Central memory CD4-positive, alpha-beta T cell (primary cell): Measurements from ENCODE around the gene CHAT.

Source experiments
- DNase-seq: peaks from one replicate; pipeline ENCODE4 v3.0.0; 2022
- total RNA-seq, 3 experiments: gene quantifications; one replicate each; lab custom pipeline; 2026; lab: John Stamatoyannopoulos, UW

CHAT gene
- 0 reads per million in 3 experiments for total RNA-seq

- no peak for DNase-seq
Measured at GRCh38 chr10:49613882-49614241, at the start of gene CHAT. CHAT (plus strand) TSS chr10:49614037; CDS start chr10:49614190, 153 bp downstream.

GRCh38 chr10:49564461-49565009, 49.3 kb upstream of the CHAT start:
- no peak for DNase-seq

- DNase-seq = no peak
Measured at GRCh38 chr10:49567810-49568209, 46.0 kb upstream of the CHAT start.

GRCh38 chr10:49568235-49568634, 45.6 kb upstream of the CHAT start:
- DNase-seq = no peak

- DNase-seq = no peak
Measured at GRCh38 chr10:49569031-49569631, 44.7 kb upstream of the CHAT start.

GRCh38 chr10:49571388-49571787, 42.4 kb upstream of the CHAT start:
- DNase-seq = no peak

GRCh38 chr10:49572594-49573114, 41.2 kb upstream of the CHAT start:
- no peak for DNase-seq

- no peak for DNase-seq
Measured at GRCh38 chr10:49575489-49576072, 38.3 kb upstream of the CHAT start.

- no peak for DNase-seq
Measured at GRCh38 chr10:49577182-49577925, 36.5 kb upstream of the CHAT start.

GRCh38 chr10:49578392-49578791, 35.4 kb upstream of the CHAT start:
- DNase-seq = no peak

- no peak for DNase-seq
Measured at GRCh38 chr10:49579621-49580020, 34.2 kb upstream of the CHAT start.

GRCh38 chr10:49585387-49585786, 28.4 kb upstream of the CHAT start:
- no peak for DNase-seq

- no peak for DNase-seq
Measured at GRCh38 chr10:49587981-49588380, 25.9 kb upstream of the CHAT start.

- peak; percentile 4 for DNase-seq
Measured at GRCh38 chr10:49592726-49593563, 20.9 kb upstream of the CHAT start.

- DNase-seq = no peak
Measured at GRCh38 chr10:49593564-49593875, 20.3 kb upstream of the CHAT start.

GRCh38 chr10:49593998-49594397, 19.8 kb upstream of the CHAT start:
- no peak for DNase-seq

- no peak for DNase-seq
Measured at GRCh38 chr10:49594594-49594993, 19.2 kb upstream of the CHAT start.

GRCh38 chr10:49595003-49595712, 18.7 kb upstream of the CHAT start:
- DNase-seq = no peak

GRCh38 chr10:49595713-49596492, 17.9 kb upstream of the CHAT start:
- no peak for DNase-seq

GRCh38 chr10:49596493-49596809, 17.4 kb upstream of the CHAT start:
- no peak for DNase-seq

GRCh38 chr10:49596836-49597235, 17.0 kb upstream of the CHAT start:
- DNase-seq = no peak
